GM21737 (cell line): ENCODE results near the gene B4GALT5.
"Not testable (repeated sequence)": the region's sequence is repeated elsewhere in the genome, so short reads cannot be mapped to it uniquely, and the experiment has no call there.

ENCODE experiments used
- ATAC-seq: cut with Tn5 transposase; IDR thresholded peaks from one replicate; pipeline ENCODE4 v1.9.1; 2021; ENCODE audit warnings: mild to moderate bottlenecking, moderate library complexity; ENCODE audit not compliant: unreplicated experiment

The B4GALT5 gene

DNA sequence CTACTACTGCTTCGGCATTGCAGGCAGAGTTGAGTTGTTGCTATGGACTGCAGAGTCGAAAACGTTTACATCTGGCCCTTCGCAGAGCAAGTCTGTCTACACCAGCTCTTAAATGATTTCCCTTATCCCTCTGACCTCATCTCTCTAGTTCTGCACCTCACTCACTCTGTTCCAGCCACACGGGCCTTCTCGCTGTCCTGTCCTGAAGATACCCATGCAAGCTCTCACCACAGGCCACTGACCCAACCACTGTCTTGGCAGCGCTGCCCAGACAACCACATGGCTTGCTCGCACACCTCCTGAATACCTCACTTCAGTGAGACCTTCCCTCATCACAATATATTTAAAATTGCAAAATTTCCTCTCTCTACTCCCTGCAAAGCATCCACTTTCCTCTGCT is 31.4 kb downstream of the B4GALT5 start:
- no peak for ATAC-seq

DNA sequence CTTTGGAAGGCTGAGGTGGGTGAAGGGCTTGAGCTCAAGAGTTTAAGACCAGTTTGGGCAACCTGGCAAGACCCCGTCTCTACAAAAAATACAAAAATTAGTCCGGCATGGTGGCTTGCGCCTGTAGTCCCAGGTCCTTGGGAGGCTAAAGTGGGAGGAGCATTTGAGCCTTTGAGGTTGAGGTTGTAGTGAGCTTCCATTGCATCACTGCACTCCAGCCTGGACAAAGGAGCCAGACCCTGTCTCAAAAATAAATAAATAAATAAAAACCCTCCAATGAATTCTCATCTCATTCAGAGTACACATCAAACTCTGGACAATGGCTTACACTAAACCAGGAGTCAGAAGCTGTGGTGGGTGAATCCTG is 31.8 kb downstream of the B4GALT5 start:
- ATAC-seq, result no peak

DNA sequence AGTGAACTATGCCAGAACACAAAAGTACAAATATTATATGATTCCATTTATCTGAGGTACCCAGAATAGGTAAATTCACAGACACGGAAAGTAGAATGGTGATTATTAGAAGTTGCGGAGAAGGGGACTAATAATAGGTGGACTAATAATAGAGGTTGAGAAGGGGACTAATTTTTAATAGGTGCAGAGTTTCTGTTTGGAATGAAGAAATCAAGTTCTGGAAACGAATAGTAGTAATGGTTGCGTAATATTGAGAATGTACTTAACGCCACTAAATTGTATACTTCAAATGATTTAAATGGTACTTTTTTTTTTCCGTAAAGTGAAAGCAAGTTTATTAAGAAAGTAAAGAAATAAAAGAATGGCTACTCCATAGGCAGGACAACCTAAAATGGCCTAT is 33.2 kb downstream of the B4GALT5 start:
- no peak for ATAC-seq

DNA sequence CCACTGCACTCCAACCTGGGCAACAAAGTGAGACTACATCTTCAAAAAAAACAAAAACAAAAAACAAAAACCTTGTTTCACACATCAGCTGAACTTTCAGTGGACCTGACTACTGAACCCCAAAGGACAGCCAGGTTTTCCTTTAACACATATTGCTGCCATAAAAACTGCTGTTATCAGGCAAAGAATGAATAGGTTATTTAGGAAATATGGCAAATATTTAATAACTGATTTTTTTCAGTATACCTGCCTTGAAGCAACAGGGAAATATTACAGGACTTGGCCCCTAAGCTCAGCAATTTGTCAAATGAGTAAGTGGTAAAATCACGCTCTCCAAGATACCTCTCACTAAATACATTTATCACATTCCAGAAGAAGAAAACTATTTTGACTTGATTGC is 34.0 kb downstream of the B4GALT5 start:
- no peak for ATAC-seq

DNA sequence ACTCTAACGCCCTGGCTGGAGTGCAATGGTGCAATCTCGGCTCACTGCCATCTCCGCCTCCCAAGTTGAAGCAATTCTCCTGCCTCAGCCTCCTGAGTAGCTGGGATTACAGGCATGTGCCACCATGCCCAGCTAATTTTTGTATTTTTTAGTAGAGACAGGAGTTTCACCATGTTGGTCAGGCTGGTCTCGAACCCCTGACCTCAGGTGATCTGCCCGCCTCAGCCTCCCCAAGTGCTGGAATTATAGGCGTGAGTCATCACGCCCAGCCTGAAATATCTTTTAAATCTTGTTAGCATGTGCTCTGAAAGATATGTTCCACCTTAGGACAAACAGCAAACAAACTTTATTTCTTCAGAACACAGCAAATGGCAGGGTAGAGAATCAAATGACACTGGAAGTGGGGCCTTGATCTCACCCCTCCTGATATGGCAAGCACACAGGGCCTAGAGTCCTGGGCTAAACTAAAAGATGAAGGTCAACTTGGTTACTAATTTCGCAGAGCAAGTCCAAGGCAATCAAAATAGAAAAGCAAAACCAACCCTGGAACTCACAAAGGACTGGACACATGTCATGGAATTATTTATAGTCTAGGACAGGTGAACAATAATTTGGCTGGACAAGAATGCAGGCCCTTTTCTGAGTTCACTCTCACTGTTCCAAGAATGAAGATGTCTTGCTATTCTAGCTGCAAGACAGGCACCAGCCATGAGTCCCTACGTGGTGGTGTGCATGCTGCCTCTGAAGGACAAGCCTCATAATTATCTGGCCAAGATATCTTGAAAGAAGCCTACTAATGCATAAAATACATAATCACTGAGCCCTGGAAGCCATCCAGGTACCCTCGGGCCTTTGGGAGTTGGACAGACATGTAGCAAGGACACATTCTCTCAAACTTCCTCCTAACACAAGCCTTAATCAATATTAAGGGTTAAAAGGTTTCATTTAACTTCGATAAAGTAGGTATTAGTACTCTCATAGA is 35.6 kb downstream of the B4GALT5 start:
- no peak for ATAC-seq

DNA sequence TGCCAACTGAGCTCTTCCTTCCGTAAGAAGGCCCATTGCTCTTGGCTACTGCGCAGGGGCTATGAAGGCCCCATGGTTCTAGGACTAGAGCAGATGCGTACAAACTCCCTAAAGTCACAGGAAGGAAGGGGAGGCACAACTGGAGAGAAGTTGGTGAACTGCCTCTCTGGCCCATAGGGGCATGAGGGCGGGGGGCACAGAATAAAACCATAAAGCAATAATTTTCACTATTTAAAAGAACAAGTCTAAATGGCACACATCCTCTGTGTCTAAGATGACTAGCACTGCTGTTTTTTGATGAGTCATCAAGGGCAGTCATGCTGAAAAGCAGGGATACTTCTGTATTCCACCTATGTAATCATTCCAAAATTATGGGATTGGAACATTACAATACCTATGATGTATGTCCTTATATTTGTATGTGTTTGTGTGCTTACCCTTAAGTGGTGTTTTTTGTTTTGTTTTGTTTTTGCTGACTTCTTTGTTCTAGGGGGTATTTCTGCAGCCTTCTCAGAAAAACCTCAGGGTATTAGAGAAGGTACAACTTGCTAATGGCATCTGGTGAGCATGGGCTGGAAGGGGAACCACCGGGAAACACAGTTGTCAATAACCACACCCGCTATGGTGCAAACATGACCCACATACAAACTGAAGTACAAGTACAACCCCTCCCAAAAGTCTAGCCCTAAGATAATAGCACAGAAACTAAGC is 36.9 kb downstream of the B4GALT5 start:
- peak; percentile 46 for ATAC-seq

DNA sequence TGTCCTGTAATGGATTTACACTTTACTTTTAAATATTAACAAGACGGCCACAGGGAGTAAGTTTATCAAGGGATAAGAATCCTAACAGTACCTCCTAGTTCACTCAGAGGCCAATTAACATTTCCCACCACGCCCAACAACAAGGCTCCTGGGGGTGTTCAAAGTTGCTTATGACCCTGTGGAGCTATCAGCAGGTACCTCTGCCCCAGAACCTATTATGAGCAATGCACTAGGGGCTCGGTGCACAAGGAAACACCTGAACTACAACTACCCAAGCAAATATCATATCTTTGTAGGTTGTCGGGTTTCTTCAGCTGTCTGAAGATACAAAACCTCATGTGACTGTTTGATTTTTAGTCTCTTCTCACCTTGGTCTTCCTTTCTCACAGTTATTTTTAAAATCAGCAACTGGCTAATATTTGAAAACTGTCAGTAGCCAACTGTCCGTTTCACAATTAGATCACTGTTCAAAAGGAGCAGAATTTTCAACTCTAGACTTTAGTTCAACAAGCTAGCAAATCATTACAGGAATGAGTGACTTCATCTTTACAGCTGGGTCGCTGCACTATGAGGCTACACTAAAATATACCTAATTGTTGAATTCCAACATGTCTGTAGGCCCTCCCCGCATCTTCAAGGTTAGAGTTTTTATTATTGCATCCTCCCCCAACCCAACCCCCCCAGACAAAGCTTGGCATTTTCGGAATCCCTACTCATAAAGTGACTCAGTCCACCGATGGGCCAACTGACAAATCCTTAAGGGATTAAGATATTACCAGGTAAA is 38.1 kb downstream of the B4GALT5 start:
- ATAC-seq, result peak; percentile 40

DNA sequence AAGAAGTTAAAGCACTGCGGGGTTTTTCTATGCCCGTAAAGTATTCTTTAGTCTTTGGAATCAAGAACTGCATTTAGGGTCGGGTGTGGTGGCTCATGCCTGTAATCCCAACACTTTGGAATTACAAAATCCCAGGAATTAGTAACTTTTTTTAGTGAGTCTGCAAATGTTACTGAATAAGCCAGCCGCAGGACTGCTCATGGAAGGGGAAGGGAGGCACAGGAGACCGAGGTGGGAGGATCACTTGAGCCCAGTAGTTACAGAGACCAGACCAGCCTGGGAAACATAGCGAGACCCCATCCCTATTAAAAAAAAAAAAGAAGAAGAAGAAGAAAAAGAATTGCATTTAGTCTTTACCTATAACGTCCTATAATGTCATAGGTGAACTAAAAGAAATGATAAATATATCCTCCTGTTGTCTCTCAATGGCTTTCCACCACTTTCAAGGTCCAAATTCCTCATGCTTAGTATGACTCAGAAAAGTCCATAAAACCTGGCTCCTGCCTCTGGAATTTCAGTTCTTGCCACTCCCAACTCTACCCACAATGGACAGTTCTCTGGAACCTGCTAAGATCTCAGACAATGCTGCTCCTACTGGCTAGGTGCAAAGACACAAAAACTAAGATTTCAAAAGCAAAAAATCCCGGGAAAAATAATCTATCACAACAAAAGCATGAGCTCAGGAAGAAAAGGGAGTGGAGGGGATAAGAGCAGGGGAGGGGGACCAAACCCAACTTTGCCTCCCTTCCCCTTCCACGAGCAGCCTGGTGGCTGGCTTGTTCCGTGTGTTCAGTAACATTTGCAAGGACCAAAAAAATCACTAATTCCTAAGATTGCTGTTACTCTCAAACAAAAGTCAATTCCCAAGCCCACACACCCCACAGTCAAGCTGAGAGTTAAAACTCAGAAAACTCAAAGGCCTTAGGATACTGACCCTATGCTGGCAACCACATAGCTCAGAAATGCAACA is 39.0 kb downstream of the B4GALT5 start:
- no peak for ATAC-seq

DNA sequence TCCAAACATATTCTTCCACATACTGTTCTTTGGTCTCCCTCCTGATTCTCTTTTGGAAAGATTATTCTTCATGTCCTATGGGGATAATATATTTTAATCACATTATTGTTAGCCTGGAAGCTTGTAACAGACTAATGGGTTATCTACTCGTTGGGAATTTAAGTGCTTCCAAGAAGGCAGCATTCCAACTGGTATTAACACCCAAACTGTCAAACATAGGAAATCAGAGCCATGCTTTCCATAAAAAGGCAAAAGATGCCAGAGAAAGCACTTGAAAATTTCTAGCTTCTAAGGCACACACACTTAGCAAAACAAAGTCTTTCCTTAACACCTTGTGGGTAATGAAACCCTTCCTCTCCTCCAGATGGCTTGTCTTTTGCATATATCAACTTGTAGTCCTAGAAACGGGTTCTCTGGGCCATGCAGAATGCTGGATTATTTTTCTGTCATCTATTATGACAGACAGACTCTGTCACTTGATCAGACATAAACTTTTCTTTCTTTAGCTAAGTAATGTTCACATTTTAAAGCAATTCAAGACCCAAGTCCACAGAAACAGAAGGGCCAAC is 41.5 kb downstream of the B4GALT5 start:
- no peak for ATAC-seq

DNA sequence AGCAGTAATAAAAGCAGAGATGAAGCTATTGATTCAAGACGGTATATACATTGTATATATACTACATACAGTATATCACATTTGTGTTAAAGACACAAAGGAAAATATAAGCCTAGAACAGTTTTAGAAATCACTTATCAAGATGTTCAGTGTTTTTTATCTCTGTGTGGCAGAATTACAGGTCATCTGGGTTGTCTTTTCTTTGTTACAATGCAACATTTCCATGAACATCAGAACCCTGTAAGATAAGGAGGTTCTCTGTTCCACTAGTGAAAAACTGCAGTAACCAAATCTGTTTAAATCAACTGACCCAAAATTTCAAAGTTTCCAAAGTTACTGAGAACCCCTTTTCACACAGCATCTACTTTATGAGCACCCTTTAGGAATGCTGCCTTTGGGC is 42.2 kb downstream of the B4GALT5 start:
- ATAC-seq, result no peak

DNA sequence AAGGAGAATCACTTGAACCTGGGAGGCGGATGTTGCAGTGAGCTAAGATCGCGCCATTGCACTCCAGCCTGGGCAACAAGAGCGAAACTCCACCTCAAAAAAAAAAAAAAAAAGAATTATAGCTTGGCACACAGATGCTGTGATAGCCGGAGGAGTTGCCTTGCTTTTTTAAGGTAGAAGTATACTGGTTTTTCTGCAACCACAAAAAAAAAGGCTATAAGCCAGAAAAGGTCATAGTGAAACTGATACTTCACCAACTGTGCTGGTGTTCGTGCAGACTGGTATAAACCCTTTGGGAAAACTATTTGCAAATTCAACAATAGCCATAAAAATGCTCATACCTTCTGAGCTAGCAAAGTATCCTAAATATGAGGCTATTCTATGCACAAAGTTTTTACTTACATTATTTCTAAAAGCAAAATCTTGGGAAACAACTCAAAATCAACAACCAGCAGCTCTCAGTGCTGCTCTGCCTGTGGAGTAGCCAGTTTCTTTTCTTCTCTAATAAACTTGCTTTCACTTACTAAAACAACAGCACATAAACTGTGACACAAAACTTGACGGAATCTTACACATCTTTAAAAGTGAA is 44.0 kb downstream of the B4GALT5 start:
- peak; percentile 52 for ATAC-seq

DNA sequence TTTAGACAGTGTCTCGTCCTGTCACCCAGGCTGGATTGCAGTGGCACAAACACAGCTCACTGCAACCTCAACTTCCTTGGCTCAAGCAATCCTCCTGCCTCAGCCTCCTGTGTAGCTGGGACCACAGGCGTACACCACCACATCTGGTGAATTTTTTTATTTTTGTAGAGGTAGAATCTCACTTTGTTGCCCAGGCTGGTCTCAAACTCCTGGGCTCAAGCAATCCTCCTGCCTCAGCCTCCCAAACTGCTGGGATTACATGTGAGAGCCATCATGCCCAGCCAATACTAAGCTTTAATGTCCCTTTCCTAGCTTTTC is 44.8 kb downstream of the B4GALT5 start:
- not testable (repeated sequence) for ATAC-seq

DNA sequence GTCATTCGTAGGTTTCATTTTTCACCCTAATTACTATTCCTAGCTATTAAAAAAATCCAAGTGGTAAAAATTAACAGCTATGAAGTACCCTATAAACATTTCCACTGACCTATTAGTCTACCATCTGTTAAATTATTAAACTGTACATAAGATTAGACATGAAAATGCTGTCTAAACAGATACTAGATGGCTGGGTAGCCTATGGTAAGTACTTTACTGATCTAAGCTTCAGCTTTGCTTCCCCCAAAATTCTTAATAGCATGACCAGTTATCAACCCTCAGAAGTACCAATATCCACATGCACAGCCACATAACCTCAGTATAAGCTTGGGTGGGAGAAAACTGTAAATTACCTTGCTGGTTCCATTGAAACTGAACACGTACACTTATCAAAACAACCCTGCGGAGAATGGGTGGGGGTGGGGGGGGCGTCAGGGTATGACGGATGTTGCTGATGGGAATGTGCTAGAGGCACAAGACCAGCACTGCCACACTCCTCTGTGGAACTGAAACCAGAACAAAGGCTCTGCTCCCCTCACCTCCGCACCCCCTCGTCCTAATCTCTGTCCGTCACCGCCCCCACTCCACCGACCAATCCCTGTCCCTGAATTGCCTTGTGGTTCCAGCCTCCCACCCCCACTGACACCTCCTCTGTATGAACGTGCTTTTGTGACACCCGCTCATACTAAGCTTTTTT is 45.3 kb downstream of the B4GALT5 start:
- peak; percentile 57 for ATAC-seq

DNA sequence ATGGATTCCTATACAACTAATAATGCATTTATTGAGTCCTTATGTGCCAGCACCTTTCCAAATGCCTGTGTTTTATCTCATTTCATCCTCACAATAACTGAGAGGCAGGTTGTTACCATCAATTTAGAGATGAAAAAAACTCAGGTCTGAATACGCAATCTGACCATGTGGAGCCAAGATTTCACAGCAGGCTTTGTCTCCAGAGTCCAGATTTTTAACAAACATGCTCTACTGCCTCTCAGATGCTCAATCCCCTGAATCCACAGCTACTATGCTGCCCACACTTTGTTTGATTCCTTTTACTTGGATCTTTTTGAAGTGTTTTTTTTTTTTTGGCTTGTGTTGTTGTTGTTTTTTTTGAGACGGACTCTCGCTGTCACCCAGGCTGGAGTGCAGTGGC is 46.8 kb downstream of the B4GALT5 start:
- ATAC-seq, result no peak

DNA sequence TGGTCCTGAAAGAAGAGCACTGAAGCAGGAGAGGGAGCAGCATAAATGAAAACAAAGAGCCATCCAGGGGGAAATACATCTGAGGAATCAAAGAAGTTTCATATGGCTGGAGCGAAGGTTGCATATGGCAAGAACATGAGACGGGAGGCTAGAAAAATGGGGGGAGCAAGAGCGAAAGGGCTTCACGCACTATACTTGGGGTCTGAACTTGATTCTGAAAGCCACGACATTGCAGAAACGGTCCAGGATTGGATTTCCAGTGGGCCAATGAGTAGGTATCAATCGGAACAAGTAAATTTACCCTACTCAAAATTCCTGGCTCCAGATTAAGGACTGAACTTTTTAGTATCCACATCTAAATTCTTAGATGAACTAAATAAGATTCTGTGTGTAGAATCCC is 47.9 kb downstream of the B4GALT5 start:
- no peak for ATAC-seq

DNA sequence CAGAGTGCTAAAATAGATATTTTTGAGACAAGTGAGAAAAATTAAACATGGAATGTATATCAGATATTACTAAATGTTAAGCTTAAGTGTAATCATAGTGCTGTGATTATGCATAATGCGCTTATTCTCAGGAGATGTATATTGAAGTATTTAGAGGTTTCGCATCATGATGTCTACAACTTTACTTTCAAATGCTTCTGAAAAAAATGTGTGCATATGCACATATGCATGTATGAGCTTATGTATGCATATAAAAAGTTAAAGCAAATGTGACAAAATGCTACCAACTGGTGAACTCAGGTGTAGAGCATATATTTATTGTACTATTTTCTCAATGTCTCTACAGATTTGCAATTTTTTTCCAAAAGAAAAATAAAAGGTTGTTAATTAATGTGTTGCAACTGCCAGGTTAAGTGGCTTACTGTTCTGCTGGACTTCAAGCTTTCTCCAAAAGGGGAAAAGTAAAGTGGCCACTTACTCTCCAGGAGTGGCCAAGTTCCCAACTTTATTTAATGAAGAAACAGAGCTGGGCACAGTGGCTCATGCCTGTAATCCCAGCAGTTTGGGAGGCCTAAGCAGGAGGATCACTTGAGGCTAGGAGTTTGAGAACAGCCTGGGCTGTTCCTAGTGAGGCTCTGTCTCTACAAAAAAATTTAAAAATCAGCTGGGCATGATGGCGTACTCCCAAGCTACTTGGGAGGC is 48.9 kb downstream of the B4GALT5 start:
- ATAC-seq, result no peak

DNA sequence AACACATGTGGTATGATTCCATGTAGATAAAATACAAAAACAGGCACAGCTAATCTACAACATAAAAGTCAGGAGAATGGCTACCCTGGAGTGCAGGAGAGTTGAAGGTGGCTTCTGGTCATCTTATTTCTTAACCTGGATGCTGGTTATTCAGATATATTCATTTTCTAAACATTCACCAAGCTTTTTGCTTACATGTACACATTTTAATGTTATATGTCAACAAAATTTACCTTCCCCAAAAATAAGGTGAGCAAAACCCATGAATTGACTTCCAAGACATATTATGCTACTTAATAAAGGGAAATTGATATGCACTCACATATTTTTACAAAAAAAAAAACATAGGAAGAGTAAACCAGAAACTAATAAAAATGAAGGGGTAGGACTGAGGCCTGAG is 50.6 kb downstream of the B4GALT5 start:
- ATAC-seq, result no peak

DNA sequence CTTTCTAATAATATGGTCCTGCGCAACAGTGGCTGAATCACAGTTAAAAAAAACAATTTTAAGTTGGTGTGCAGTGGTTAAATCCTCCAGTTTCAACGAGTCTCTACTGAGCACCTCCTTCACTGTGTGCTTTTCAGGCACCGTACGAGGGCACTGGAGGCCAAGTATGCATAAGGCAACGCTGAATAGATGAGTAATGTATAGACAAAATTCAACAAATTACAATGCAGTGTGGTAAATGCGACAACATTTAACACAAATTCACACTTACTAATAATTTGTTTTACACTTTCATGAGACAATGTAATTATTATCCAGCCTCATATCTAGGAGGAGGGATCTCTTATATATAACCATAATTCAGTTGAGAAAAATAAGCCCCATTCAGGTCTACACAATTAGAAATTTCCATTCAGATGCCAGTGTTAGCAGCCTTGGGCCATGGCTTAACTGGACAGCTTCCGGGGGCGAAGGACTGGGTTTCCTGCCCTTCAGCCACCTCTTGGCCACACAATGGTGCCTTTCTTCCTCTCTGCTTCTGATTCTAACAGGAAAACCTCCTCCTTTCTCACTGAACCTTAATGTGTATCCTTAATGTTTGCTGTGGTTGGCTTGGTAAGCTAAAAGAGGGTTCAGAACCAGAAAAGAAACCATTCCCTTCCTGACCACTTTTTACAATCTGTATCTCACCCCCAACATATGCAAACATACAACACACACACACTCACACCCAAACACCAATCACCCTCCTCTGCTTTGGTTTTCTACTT is 51.9 kb downstream of the B4GALT5 start:
- no peak for ATAC-seq
